ENCODE data around the gene RBAK. TPM values are rescaled to one million over a fixed set of nuclear protein-coding genes. Genes with fewer than 3 reads are reported as not detected.
"Not testable (repeated sequence)": the region's sequence is repeated elsewhere in the genome, so short reads cannot be mapped to it uniquely, and the experiment has no call there.

The RBAK gene
- total RNA-seq, 1 experiment from 2014 or later = 20.7 TPM

- peak; percentile 84 to 91 for DNase-seq
- Histone ChIP-seq H3K9me3 (replicated peaks) (no peaks in the 10 kb centered on the region), H3K36me3 (no peaks in the 10 kb centered on the region), H3K27me3 (0 out of 2 replicates have a peak, but pooled peaks cover 3% of the 10 kb centered on the region), H3K4me3 (no peak overlapping the region), H3K4me1 (no peaks in the 10 kb centered on the region), H3K27ac (no peak overlapping the region)
Observed at GRCh38 chr7:5077740-5078139, 32.1 kb downstream of the RBAK start.

GRCh38 chr7:5082806-5083205, 37.1 kb downstream of the RBAK start:
- Histone ChIP-seq H3K27me3 (no peaks in the 10 kb centered on the region), H3K9me3 (replicated peaks) (no peaks in the 10 kb centered on the region), H3K4me1 (no peaks in the 10 kb centered on the region), H3K36me3 (no peaks in the 10 kb centered on the region), H3K27ac (no peak overlapping the region), H3K4me3 (no peak overlapping the region)
- no peak for DNase-seq

- DNase-seq = no peak
- Histone ChIP-seq H3K4me3 (no peak overlapping the region), H3K36me3 (no peaks in the 10 kb centered on the region), H3K27me3 (no peaks in the 10 kb centered on the region), H3K27ac (no peak overlapping the region), H3K4me1 (no peaks in the 10 kb centered on the region), H3K9me3 (replicated peaks) (no peaks in the 10 kb centered on the region)
Observed at GRCh38 chr7:5083311-5083711, 37.7 kb downstream of the RBAK start.

GRCh38 chr7:5086256-5086655, 40.6 kb downstream of the RBAK start:
- Histone ChIP-seq H3K27ac (no peak overlapping the region), H3K4me1 (no peaks in the 10 kb centered on the region), H3K4me3 (no peak overlapping the region), H3K36me3 (no peaks in the 10 kb centered on the region), H3K9me3 (replicated peaks) (no peaks in the 10 kb centered on the region), H3K27me3 (no peaks in the 10 kb centered on the region)
- DNase-seq = no peak

GRCh38 chr7:5088228-5088833, 42.7 kb downstream of the RBAK start:
- DNase-seq; H3K27me3 ChIP-seq; H3K4me3 ChIP-seq; H3K36me3 ChIP-seq; H3K4me1 ChIP-seq; H3K27ac ChIP-seq; H3K9me3 ChIP-seq (replicated peaks): not testable (repeated sequence)

GRCh38 chr7:5088906-5089305, 43.2 kb downstream of the RBAK start:
- Histone ChIP-seq H3K9me3 (replicated peaks) (peaks cover 4% of the 10 kb centered on the region), H3K36me3 (no peaks in the 10 kb centered on the region), H3K4me1 (no peaks in the 10 kb centered on the region), H3K27ac (no peak overlapping the region), H3K4me3 (no peak overlapping the region), H3K27me3 (no peaks in the 10 kb centered on the region)
- DNase-seq = no peak

- no peak for DNase-seq
- Histone ChIP-seq H3K36me3 (no peaks in the 10 kb centered on the region), H3K4me1 (no peaks in the 10 kb centered on the region), H3K27ac (no peak overlapping the region), H3K4me3 (no peak overlapping the region), H3K27me3 (no peaks in the 10 kb centered on the region), H3K9me3 (replicated peaks) (peaks cover 14% of the 10 kb centered on the region)
Observed at GRCh38 chr7:5093948-5094347, 48.3 kb downstream of the RBAK start.

GRCh38 chr7:5094641-5095040, 49.0 kb downstream of the RBAK start:
- no peaks in the 10 kb centered on the region for H3K4me1 ChIP-seq
- no peak overlapping the region for H3K27ac ChIP-seq
- H3K4me3 ChIP-seq = no peak overlapping the region
- H3K9me3 ChIP-seq (replicated peaks) = peaks cover 14% of the 10 kb centered on the region
- no peaks in the 10 kb centered on the region for H3K27me3 ChIP-seq
- DNase-seq = no peak
- H3K36me3 ChIP-seq = no peaks in the 10 kb centered on the region

- H3K4me3 ChIP-seq = no peak overlapping the region
- DNase-seq = no peak
- H3K9me3 ChIP-seq (replicated peaks) = no peaks in the 10 kb centered on the region
Observed at GRCh38 chr7:5116359-5116758, 70.7 kb downstream of the RBAK start.

GRCh38 chr7:5117095-5117970, 71.7 kb downstream of the RBAK start:
- no peaks in the 10 kb centered on the region for H3K27me3 ChIP-seq
- no peak overlapping the region for H3K4me3 ChIP-seq
- no peaks in the 10 kb centered on the region for H3K36me3 ChIP-seq
- DNase-seq = no peak
- no peaks in the 10 kb centered on the region for H3K9me3 ChIP-seq (replicated peaks)
- no peaks in the 10 kb centered on the region for H3K4me1 ChIP-seq
- H3K27ac ChIP-seq = no peak overlapping the region

More at GRCh38 chr7:5116359-5116758, 70.7 kb downstream of the RBAK start:
- H3K27ac ChIP-seq = no peak overlapping the region
- no peaks in the 10 kb centered on the region for H3K36me3 ChIP-seq
- H3K27me3 ChIP-seq = no peaks in the 10 kb centered on the region
- H3K4me1 ChIP-seq = no peaks in the 10 kb centered on the region

Other genes with a start within 250 kb of the RBAK start
- not detected in 2 replicates for gene PAPOLB, start 183.8 kb upstream of the RBAK start, total RNA-seq (2014; rRNA removed; shearing (Covaris generic))
- 0.12 and 0.23 TPM in 2 replicates for gene RADIL, start 162.1 kb upstream of the RBAK start, total RNA-seq (2014; rRNA removed; shearing (Covaris generic))
- not detected in 2 replicates for gene MMD2, start 86.7 kb upstream of the RBAK start, total RNA-seq (2014; rRNA removed; shearing (Covaris generic))
- 64.9 and 69.7 TPM in 2 replicates for gene WIPI2, start 144.4 kb downstream of the RBAK start, total RNA-seq (2014; rRNA removed; shearing (Covaris generic))
- gene SLC29A4, start 237.1 kb downstream of the RBAK start, total RNA-seq (2014; rRNA removed; shearing (Covaris generic)) = 39.8 and 43.1 TPM in 2 replicates

All from SJCRH30 (cell line).